ENCODE measurements around the gene DDO. TPM values are rescaled to one million over a fixed set of nuclear protein-coding genes. Genes with fewer than 3 reads are reported as not detected.

Gene DDO
- total RNA-seq, 5 donors from 2014 or later (not counting 1 experiment from before 2014, with no cell fraction given) = not detected

GRCh38 chr6:110400208-110400607, 15.2 kb downstream of the DDO start:
- no peaks in the 10 kb centered on the region for H3K36me3 Mint-ChIP-seq
- H3K27ac Mint-ChIP-seq = no peak overlapping the region
- 70% methylated on average over 6 of the region's 18 CpGs for WGBS (ENCODE audit: insufficient coverage)
- CTCF ChIA-PET = no interaction called here
- peaks cover 0 to 6% of the 10 kb centered on the region in 2 experiments for H3K27me3 ChIP-seq (replicated peaks in 1 of 2; ENCODE audit: control insufficient read depth in 2 of 2, extremely low read depth in 1 of 2, insufficient read depth in 2 of 2, low read length in 1 of 2)
- POLR2A ChIA-PET = no interaction called here
- no peaks in the 10 kb centered on the region for H3K4me1 ChIP-seq (ENCODE audit: control insufficient read depth in 1 of 2, extremely low read depth in 1 of 2, insufficient read depth in 2 of 2, low read length in 2 of 2)
- no peaks in the 10 kb centered on the region for H3K9me3 ChIP-seq
- H3K27ac ChIP-seq (ENCODE audit: low read length) = no peak overlapping the region
- H3K9me3 Mint-ChIP-seq = no peaks in the 10 kb centered on the region
- H3K4me3 ChIP-seq (ENCODE audit: control insufficient read depth in 1 of 2, extremely low read depth in 1 of 2, low read length in 1 of 2) = peak overlapping the region in 1 of 2 donors; percentile 5
- H3K27me3 Mint-ChIP-seq = peaks cover 3 to 6% of the 10 kb centered on the region in 2 donors
- H3K36me3 ChIP-seq (ENCODE audit: control insufficient read depth in 2 of 2, extremely low read depth in 1 of 2, insufficient read depth in 1 of 2, low read length in 1 of 2) = no peaks in the 10 kb centered on the region
- no peaks in the 10 kb centered on the region for H3K4me1 Mint-ChIP-seq
- ATAC-seq (replicated peaks in 1 of 4) (no peak), DNase-seq (no peak)
- peak overlapping the region in 2 of 3 donors; percentile 53 to 59 for H3K4me3 Mint-ChIP-seq

- Histone ChIP-seq H3K27me3 (replicated peaks in 1 of 2; ENCODE audit: control insufficient read depth in 2 of 2, extremely low read depth in 1 of 2, insufficient read depth in 2 of 2, low read length in 1 of 2) (peaks cover 0 to 6% of the 10 kb centered on the region in 2 experiments), H3K27ac (ENCODE audit: low read length) (no peak overlapping the region), H3K9me3 (no peaks in the 10 kb centered on the region), H3K4me1 (ENCODE audit: control insufficient read depth in 1 of 2, extremely low read depth in 1 of 2, insufficient read depth in 2 of 2, low read length in 2 of 2) (no peaks in the 10 kb centered on the region), H3K4me3 (ENCODE audit: control insufficient read depth in 1 of 2, extremely low read depth in 1 of 2, low read length in 1 of 2) (peak overlapping the region in 1 of 2 donors; percentile 5), H3K36me3 (ENCODE audit: control insufficient read depth in 2 of 2, extremely low read depth in 1 of 2, insufficient read depth in 1 of 2, low read length in 1 of 2) (no peaks in the 10 kb centered on the region)
- ChIA-PET POLR2A (no interaction called here), CTCF (no interaction called here)
- H3K4me3 Mint-ChIP-seq = peak overlapping the region in 2 of 3 donors; percentile 53 to 59
- H3K4me1 Mint-ChIP-seq = no peaks in the 10 kb centered on the region
- H3K9me3 Mint-ChIP-seq = no peaks in the 10 kb centered on the region
- DNase-seq (no peak), ATAC-seq (replicated peaks in 1 of 4) (peak in 1 of 4 experiments; percentile 40)
- no peaks in the 10 kb centered on the region for H3K36me3 Mint-ChIP-seq
- H3K27ac Mint-ChIP-seq = no peak overlapping the region
- H3K27me3 Mint-ChIP-seq = peaks cover 3 to 6% of the 10 kb centered on the region in 2 donors
- WGBS (ENCODE audit: insufficient coverage) = 82% methylated on average over 42 of the region's 43 CpGs
Observed at GRCh38 chr6:110399219-110400071, 15.9 kb downstream of the DDO start.

DNA sequence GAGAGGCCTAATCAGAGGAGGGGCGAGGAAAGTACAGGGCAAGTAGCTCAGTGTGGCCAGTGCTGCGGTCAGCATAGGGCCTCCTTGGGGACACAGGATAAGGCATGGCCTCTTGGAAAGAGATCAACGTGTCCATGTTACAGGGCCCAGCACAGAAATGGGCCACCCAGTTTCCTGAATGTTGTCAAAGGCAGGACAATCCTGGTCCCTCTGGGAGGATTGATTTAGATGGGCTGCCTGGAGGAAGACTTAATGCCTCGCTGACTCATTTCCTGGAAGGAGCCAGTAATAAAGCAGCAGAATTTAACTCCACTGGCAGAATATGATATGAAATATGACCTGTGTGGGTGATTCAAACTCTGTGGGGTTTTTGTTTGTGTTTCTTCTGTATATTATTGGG, 16.6 kb downstream of the DDO start:
- H3K4me1 Mint-ChIP-seq = no peaks in the 10 kb centered on the region
- Histone ChIP-seq H3K36me3 (ENCODE audit: control insufficient read depth in 2 of 2, extremely low read depth in 1 of 2, insufficient read depth in 1 of 2, low read length in 1 of 2) (no peaks in the 10 kb centered on the region), H3K27ac (ENCODE audit: low read length) (no peak overlapping the region), H3K4me1 (ENCODE audit: control insufficient read depth in 1 of 2, extremely low read depth in 1 of 2, insufficient read depth in 2 of 2, low read length in 2 of 2) (no peaks in the 10 kb centered on the region), H3K27me3 (replicated peaks in 1 of 2; ENCODE audit: control insufficient read depth in 2 of 2, extremely low read depth in 1 of 2, insufficient read depth in 2 of 2, low read length in 1 of 2) (peaks cover 0 to 6% of the 10 kb centered on the region in 2 experiments), H3K4me3 (ENCODE audit: control insufficient read depth in 1 of 2, extremely low read depth in 1 of 2, low read length in 1 of 2) (no peak overlapping the region), H3K9me3 (no peaks in the 10 kb centered on the region)
- POLR2A ChIA-PET = no interaction called here
- no peaks in the 10 kb centered on the region for H3K36me3 Mint-ChIP-seq
- CTCF ChIA-PET = no interaction called here
- peak overlapping the region in 2 of 3 donors; percentile 25 to 53 for H3K4me3 Mint-ChIP-seq
- no peaks in the 10 kb centered on the region for H3K9me3 Mint-ChIP-seq
- peaks cover 3 to 6% of the 10 kb centered on the region in 2 donors for H3K27me3 Mint-ChIP-seq
- no peak overlapping the region for H3K27ac Mint-ChIP-seq
- no peak for DNase-seq
- no peak for ATAC-seq (replicated peaks in 1 of 4)
- 76% methylated on average over 4 of the region's 4 CpGs for WGBS (ENCODE audit: insufficient coverage)

- CTCF ChIA-PET = no interaction called here
Observed at GRCh38 chr6:110395221-110395620, 20.2 kb downstream of the DDO start.

GRCh38 chr6:110394409-110394808, 21.0 kb downstream of the DDO start:
- H3K4me3 Mint-ChIP-seq = no peak overlapping the region
- H3K27me3 Mint-ChIP-seq = peaks cover 3 to 5% of the 10 kb centered on the region in 2 donors
- Histone ChIP-seq H3K4me1 (ENCODE audit: control insufficient read depth in 1 of 2, extremely low read depth in 1 of 2, insufficient read depth in 2 of 2, low read length in 2 of 2) (peaks cover 6 to 10% of the 10 kb centered on the region in 2 experiments), H3K9me3 (no peaks in the 10 kb centered on the region), H3K36me3 (ENCODE audit: control insufficient read depth in 2 of 2, extremely low read depth in 1 of 2, insufficient read depth in 1 of 2, low read length in 1 of 2) (no peaks in the 10 kb centered on the region), H3K27ac (ENCODE audit: low read length) (no peak overlapping the region), H3K27me3 (replicated peaks in 1 of 2; ENCODE audit: control insufficient read depth in 2 of 2, extremely low read depth in 1 of 2, insufficient read depth in 2 of 2, low read length in 1 of 2) (peaks cover 0 to under 1% of the 10 kb centered on the region in 2 experiments), H3K4me3 (ENCODE audit: control insufficient read depth in 1 of 2, extremely low read depth in 1 of 2, low read length in 1 of 2) (no peak overlapping the region)
- CTCF ChIA-PET = interaction anchor here in 1 of 2 donors (0.6 kb wide), 1 partner anchor 906 kb away, joined by 5 read pairs; no protein-coding TSS in a partner anchor
- H3K27ac Mint-ChIP-seq = no peak overlapping the region
- H3K36me3 Mint-ChIP-seq = no peaks in the 10 kb centered on the region
- DNase-seq (no peak), ATAC-seq (replicated peaks in 1 of 4) (no peak)
- WGBS (ENCODE audit: insufficient coverage) = 82% methylated on average over 3 of the region's 4 CpGs
- H3K4me1 Mint-ChIP-seq = peaks cover 15 to 17% (median 15%) of the 10 kb centered on the region in 3 donors
- no peaks in the 10 kb centered on the region for H3K9me3 Mint-ChIP-seq
- POLR2A ChIA-PET = no interaction called here

More at GRCh38 chr6:110395221-110395620, 20.2 kb downstream of the DDO start:
- H3K9me3 ChIP-seq = no peaks in the 10 kb centered on the region
- H3K27me3 ChIP-seq (replicated peaks in 1 of 2; ENCODE audit: control insufficient read depth in 2 of 2, extremely low read depth in 1 of 2, insufficient read depth in 2 of 2, low read length in 1 of 2) = peaks cover 0 to 6% of the 10 kb centered on the region in 2 experiments
- no peak overlapping the region for H3K27ac ChIP-seq (ENCODE audit: low read length)
- POLR2A ChIA-PET = no interaction called here
- no peaks in the 10 kb centered on the region for H3K9me3 Mint-ChIP-seq
- no peak overlapping the region for H3K27ac Mint-ChIP-seq
- no peaks in the 10 kb centered on the region for H3K36me3 ChIP-seq (ENCODE audit: control insufficient read depth in 2 of 2, extremely low read depth in 1 of 2, insufficient read depth in 1 of 2, low read length in 1 of 2)
- peaks cover 3 to 5% of the 10 kb centered on the region in 2 donors for H3K27me3 Mint-ChIP-seq
- no peak overlapping the region for H3K4me3 Mint-ChIP-seq
- peaks cover under 1 to 5% of the 10 kb centered on the region in 2 experiments for H3K4me1 ChIP-seq (ENCODE audit: control insufficient read depth in 1 of 2, extremely low read depth in 1 of 2, insufficient read depth in 2 of 2, low read length in 2 of 2)
- DNase-seq = no peak
- no peaks in the 10 kb centered on the region for H3K36me3 Mint-ChIP-seq
- no peak for ATAC-seq (replicated peaks in 1 of 4)
- H3K4me1 Mint-ChIP-seq = peaks cover 6 to 9% (median 6%) of the 10 kb centered on the region in 3 donors
- no peak overlapping the region for H3K4me3 ChIP-seq (ENCODE audit: control insufficient read depth in 1 of 2, extremely low read depth in 1 of 2, low read length in 1 of 2)
- 56% methylated on average over 4 of the region's 4 CpGs for WGBS (ENCODE audit: insufficient coverage)

DNA sequence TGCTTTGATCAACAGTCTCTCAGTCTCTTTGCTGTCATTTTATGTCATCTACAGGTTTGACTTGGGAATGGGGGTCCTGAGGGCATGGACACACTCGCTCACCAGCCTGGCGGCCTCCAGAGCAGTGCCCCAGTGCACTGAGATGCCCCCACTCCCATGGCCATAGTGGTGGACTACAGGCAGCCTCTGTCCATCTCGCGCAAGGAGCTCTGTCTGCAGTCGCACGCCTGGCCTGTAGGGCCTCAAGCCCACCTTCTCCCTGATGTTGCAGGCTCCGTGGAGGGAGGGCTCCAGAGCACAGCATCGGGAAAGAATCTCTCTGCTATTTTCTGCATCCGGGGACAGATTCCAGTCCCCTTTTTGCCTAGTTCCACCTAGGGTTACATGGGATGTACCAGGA, 22.6 kb downstream of the DDO start:
- Mint-ChIP-seq H3K27ac (no peak overlapping the region), H3K36me3 (no peaks in the 10 kb centered on the region), H3K4me3 (no peak overlapping the region), H3K4me1 (peaks cover 20 to 25% (median 22%) of the 10 kb centered on the region in 3 donors), H3K9me3 (no peaks in the 10 kb centered on the region), H3K27me3 (peaks cover 0 to 4% of the 10 kb centered on the region in 2 donors)
- 89% methylated on average over 6 of the region's 9 CpGs for WGBS (ENCODE audit: insufficient coverage)
- Histone ChIP-seq H3K4me1 (ENCODE audit: control insufficient read depth in 1 of 2, extremely low read depth in 1 of 2, insufficient read depth in 2 of 2, low read length in 2 of 2) (peaks cover 9 to 21% of the 10 kb centered on the region in 2 experiments), H3K9me3 (no peaks in the 10 kb centered on the region), H3K4me3 (ENCODE audit: control insufficient read depth in 1 of 2, extremely low read depth in 1 of 2, low read length in 1 of 2) (no peak overlapping the region), H3K27me3 (replicated peaks in 1 of 2; ENCODE audit: control insufficient read depth in 2 of 2, extremely low read depth in 1 of 2, insufficient read depth in 2 of 2, low read length in 1 of 2) (no peaks in the 10 kb centered on the region), H3K36me3 (ENCODE audit: control insufficient read depth in 2 of 2, extremely low read depth in 1 of 2, insufficient read depth in 1 of 2, low read length in 1 of 2) (no peaks in the 10 kb centered on the region), H3K27ac (ENCODE audit: low read length) (no peak overlapping the region)
- CTCF ChIA-PET = interaction anchor here (0.5 to 4.2 kb wide), 7 partner anchors 71 to 688 kb away, joined by 3 to 44 read pairs (median 5); no protein-coding TSS in a partner anchor
- DNase-seq (no peak), ATAC-seq (replicated peaks in 1 of 4) (no peak)
- POLR2A ChIA-PET = no interaction called here

Data from T-cell (primary cell).